ENCODE measurements around the gene MAN1B1.

DNA sequence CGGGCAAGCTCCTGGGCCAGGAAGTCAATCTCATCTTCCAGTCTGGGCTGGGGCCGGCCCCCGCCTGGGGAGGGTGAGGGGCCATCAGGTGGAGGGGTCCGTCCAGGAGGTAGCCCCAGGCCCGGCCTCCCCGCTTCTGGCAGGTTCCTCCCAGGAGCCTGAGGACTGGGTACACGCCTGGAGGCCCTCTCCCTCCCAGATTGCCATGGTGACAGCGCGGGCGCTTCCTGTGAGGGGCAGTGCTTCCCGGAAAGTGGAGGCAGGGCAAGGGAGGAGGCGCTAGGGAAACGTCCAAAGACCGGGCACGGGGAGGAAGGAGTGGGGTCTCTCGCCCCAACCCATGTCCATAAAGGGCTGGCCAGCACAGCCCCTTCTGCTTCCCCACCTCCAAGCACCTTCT is 45.7 kb upstream of the MAN1B1 start:
- TF ChIP-seq, protein P1, sequence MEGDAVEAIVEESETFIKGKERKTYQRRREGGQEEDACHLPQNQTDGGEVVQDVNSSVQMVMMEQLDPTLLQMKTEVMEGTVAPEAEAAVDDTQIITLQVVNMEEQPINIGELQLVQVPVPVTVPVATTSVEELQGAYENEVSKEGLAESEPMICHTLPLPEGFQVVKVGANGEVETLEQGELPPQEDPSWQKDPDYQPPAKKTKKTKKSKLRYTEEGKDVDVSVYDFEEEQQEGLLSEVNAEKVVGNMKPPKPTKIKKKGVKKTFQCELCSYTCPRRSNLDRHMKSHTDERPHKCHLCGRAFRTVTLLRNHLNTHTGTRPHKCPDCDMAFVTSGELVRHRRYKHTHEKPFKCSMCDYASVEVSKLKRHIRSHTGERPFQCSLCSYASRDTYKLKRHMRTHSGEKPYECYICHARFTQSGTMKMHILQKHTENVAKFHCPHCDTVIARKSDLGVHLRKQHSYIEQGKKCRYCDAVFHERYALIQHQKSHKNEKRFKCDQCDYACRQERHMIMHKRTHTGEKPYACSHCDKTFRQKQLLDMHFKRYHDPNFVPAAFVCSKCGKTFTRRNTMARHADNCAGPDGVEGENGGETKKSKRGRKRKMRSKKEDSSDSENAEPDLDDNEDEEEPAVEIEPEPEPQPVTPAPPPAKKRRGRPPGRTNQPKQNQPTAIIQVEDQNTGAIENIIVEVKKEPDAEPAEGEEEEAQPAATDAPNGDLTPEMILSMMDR (IDR thresholded peaks at IDR 0.05; ENCODE audit: low read depth, low read length, missing input control), result no peak
- TF ChIP-seq YY1 (IDR thresholded peaks at IDR 0.05), result no peak
- no peak for TF ChIP-seq TAF1 (conservative IDR thresholded peaks at IDR 0.05)
- TF ChIP-seq, protein P2, sequence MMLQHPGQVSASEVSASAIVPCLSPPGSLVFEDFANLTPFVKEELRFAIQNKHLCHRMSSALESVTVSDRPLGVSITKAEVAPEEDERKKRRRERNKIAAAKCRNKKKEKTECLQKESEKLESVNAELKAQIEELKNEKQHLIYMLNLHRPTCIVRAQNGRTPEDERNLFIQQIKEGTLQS (IDR thresholded peaks at IDR 0.05), result no peak
- no peak for TF ChIP-seq EGR1 (IDR thresholded peaks at IDR 0.05; ENCODE audit: low read depth in 2 of 2)
- no peak for TF ChIP-seq HNF4A (conservative IDR thresholded peaks at IDR 0.05)
- no peak for TF ChIP-seq NR2F2 (IDR thresholded peaks at IDR 0.05)
